SU-DHL-6 (cell line): ENCODE measurements around the gene TPM3.

Source experiments
- H2AFZ ChIP-seq: fragments of 200-600 bp; sonication (generic); 2 replicates; pipeline ENCODE4 v1.6.1; 2014; ENCODE audit warnings: low read depth, mild to moderate bottlenecking, moderate library complexity, mixed read lengths, antibody characterized with exemption, low read length; ENCODE audit not compliant: severe bottlenecking
- H3F3A ChIP-seq: fragments of 200-600 bp; shearing (Covaris generic); 2 replicates; pipeline ENCODE4 v1.6.0; 2016; ENCODE audit warnings: antibody characterized with exemption, mild to moderate bottlenecking; ENCODE audit not compliant: insufficient read depth
- H3K27ac ChIP-seq: fragments of 200-600 bp; sonication (generic); 2 replicates; pipeline ENCODE4 v1.5.1; 2016; ENCODE audit warnings: low read depth, mild to moderate bottlenecking, low read length, moderate library complexity, mixed read lengths
- H3K27me3 ChIP-seq: fragments of 200-600 bp; sonication (generic), shearing (Covaris generic); 2 replicates; pipeline ENCODE4 v1.6.0; 2014; ENCODE audit warnings: mild to moderate bottlenecking, low read length
- H3K36me3 ChIP-seq: fragments of 200-600 bp; sonication (generic); 2 replicates; pipeline ENCODE4 v1.6.1; 2014; ENCODE audit warnings: mild to moderate bottlenecking, low read length, mixed read lengths
- H3K4me2 ChIP-seq: fragments of 300-600, 200-600 bp; shearing (Covaris generic), sonication (generic); 2 replicates; pipeline ENCODE4 v1.6.0; 2014; ENCODE audit warnings: low read length, low read depth, mild to moderate bottlenecking; ENCODE audit not compliant: poor library complexity, severe bottlenecking
- H3K4me3 ChIP-seq: fragments of 200-600 bp; sonication (generic); 2 replicates; pipeline ENCODE4 v1.5.1; 2014; ENCODE audit warnings: antibody characterized with exemption, low read length, mild to moderate bottlenecking, mixed read lengths; ENCODE audit not compliant: insufficient read depth, poor library complexity, severe bottlenecking
- H3K79me2 ChIP-seq: fragments of 200-600 bp; sonication (generic); 2 replicates; pipeline ENCODE4 v1.6.1; 2014; ENCODE audit warnings: mild to moderate bottlenecking, low read length, moderate library complexity; ENCODE audit not compliant: insufficient read depth
- H3K9ac ChIP-seq: fragments of 200-600 bp; sonication (generic); 2 replicates; pipeline ENCODE4 v1.7.0; 2014; ENCODE audit warnings: mild to moderate bottlenecking, low read length
- H3K9me2 ChIP-seq: fragments of 200-600 bp; sonication (generic); replicated peaks from 2 replicates; pipeline ENCODE4 v1.6.1; 2014; ENCODE audit warnings: low read length; ENCODE audit not compliant: insufficient read depth
- H3K9me3 ChIP-seq: fragments of 200-600 bp; sonication (generic); 2 replicates; pipeline ENCODE4 v1.6.1; 2014; ENCODE audit warnings: low read length, mixed read lengths; ENCODE audit not compliant: insufficient read depth
- H4K20me1 ChIP-seq: fragments of 200-600 bp; sonication (generic); 2 replicates; pipeline ENCODE4 v1.6.1; 2014; ENCODE audit warnings: low read depth, mild to moderate bottlenecking, antibody characterized with exemption, low read length, moderate library complexity, mixed read lengths
- CTCF ChIP-seq: fragments of 200-600 bp; sonication (generic); IDR thresholded peaks from one replicate; pipeline ENCODE4 v1.5.1; 2017; ENCODE audit warnings: antibody characterized with exemption, mild to moderate bottlenecking, low read length, moderate library complexity; ENCODE audit not compliant: insufficient read depth, poor library complexity, severe bottlenecking
- EZH2phosphoT487 ChIP-seq: fragments of 200-600 bp; sonication (generic), shearing (Covaris generic); conservative IDR thresholded peaks from 2 replicates; pipeline ENCODE4 v1.6.1; 2018; ENCODE audit warnings: mild to moderate bottlenecking, antibody characterized with exemption, low read length, moderate library complexity, mixed read lengths

Gene TPM3

GRCh38 chr1:154222518-154222917 is 30.6 kb upstream of the TPM3 start:
- Histone ChIP-seq H3K27me3 (no peaks in the 10 kb centered on the region), H3K4me3 (peak overlapping the region; percentile 85), H3K4me2 (peak overlapping the region; percentile 98), H3K36me3 (peaks cover 28% of the 10 kb centered on the region), H3K79me2 (peaks cover 94% of the 10 kb centered on the region), H2AFZ (no peak overlapping the region), H3F3A (0 out of 2 replicates have a peak, but pooled peaks cover 7% of the 10 kb centered on the region), H3K9me3 (no peaks in the 10 kb centered on the region), H3K9me2 (no peaks in the 10 kb centered on the region), H4K20me1 (peaks cover 30% of the 10 kb centered on the region), H3K9ac (peak overlapping the region; percentile 93), H3K27ac (no peak overlapping the region)
- no peak for TF ChIP-seq EZH2phosphoT487
- no peak for TF ChIP-seq CTCF

- Histone ChIP-seq H3K4me2 (peak overlapping the region; percentile 98), H3F3A (0 out of 2 replicates have a peak, but pooled peaks cover 7% of the 10 kb centered on the region), H2AFZ (peak overlapping the region; percentile 17), H3K79me2 (peaks cover 95% of the 10 kb centered on the region), H3K36me3 (peaks cover 29% of the 10 kb centered on the region), H3K27ac (peak overlapping the region; percentile 69), H3K9ac (peak overlapping the region; percentile 93), H3K4me3 (peak overlapping the region; percentile 85), H3K9me2 (no peaks in the 10 kb centered on the region), H3K27me3 (no peaks in the 10 kb centered on the region), H3K9me3 (no peaks in the 10 kb centered on the region), H4K20me1 (peaks cover 30% of the 10 kb centered on the region)
- TF ChIP-seq CTCF (no peak), EZH2phosphoT487 (no peak)
Measured at GRCh38 chr1:154221278-154222001, 29.5 kb upstream of the TPM3 start.

GRCh38 chr1:154220970-154221277 is 29.0 kb upstream of the TPM3 start:
- H3K9ac ChIP-seq, result peak overlapping the region; percentile 93
- H3F3A ChIP-seq, result 0 out of 2 replicates have a peak, but pooled peaks cover 7% of the 10 kb centered on the region
- H3K27me3 ChIP-seq, result no peaks in the 10 kb centered on the region
- H3K9me3 ChIP-seq, result no peaks in the 10 kb centered on the region
- peak overlapping the region; percentile 17 for H2AFZ ChIP-seq
- peaks cover 25% of the 10 kb centered on the region for H3K36me3 ChIP-seq
- peaks cover 95% of the 10 kb centered on the region for H3K79me2 ChIP-seq
- no peak for TF ChIP-seq CTCF
- no peak for TF ChIP-seq EZH2phosphoT487
- H3K4me2 ChIP-seq, result peak overlapping the region; percentile 98
- peaks cover 30% of the 10 kb centered on the region for H4K20me1 ChIP-seq
- peak overlapping the region; percentile 85 for H3K4me3 ChIP-seq
- peak overlapping the region; percentile 69 for H3K27ac ChIP-seq
- H3K9me2 ChIP-seq, result no peaks in the 10 kb centered on the region
